Hepatocyte (in vitro differentiated cells): Measurements from ENCODE around the gene CCBE1. TPM values are rescaled to one million over a fixed set of nuclear protein-coding genes. Genes with fewer than 3 reads are reported as not detected.

Experiments
- DNase-seq: peaks from one replicate; pipeline ENCODE4 v3.0.0-alpha.2; 2016; ENCODE audit warnings: low spot score
- H2AFZ ChIP-seq: fragments of 200-600 bp; sonication (generic); 2 replicates; pipeline ENCODE4 v1.6.0; 2016; ENCODE audit warnings: antibody characterized with exemption, mild to moderate bottlenecking
- H3K27ac ChIP-seq: fragments of 200-600 bp; sonication (generic); 2 replicates; pipeline ENCODE4 v1.5.1; 2016; ENCODE audit warnings: mild to moderate bottlenecking
- H3K27me3 ChIP-seq: fragments of 200-600 bp; sonication (generic); 2 replicates; pipeline ENCODE4 v1.6.1; 2016
- H3K36me3 ChIP-seq: fragments of 200-600 bp; sonication (generic); replicated peaks from 2 replicates; pipeline ENCODE4 v1.5.1; 2016; ENCODE audit warnings: low read depth; ENCODE audit not compliant: insufficient read depth
- H3K4me1 ChIP-seq: fragments of 200-600 bp; sonication (generic); 2 replicates; pipeline ENCODE4 v1.5.1; 2016; ENCODE audit warnings: mild to moderate bottlenecking, moderate library complexity; ENCODE audit not compliant: insufficient read depth
- H3K4me2 ChIP-seq: fragments of 200-600 bp; sonication (generic); 2 replicates; pipeline ENCODE4 v1.6.0; 2016
- H3K4me3 ChIP-seq: fragments of 200-600 bp; sonication (generic); 2 replicates; pipeline ENCODE4 v1.5.1; 2016; ENCODE audit warnings: mild to moderate bottlenecking
- H3K79me2 ChIP-seq: fragments of 200-600 bp; sonication (generic); 2 replicates; pipeline ENCODE4 v1.6.0; 2017; ENCODE audit warnings: mild to moderate bottlenecking
- H3K9me2 ChIP-seq: fragments of 200-600 bp; sonication (generic); replicated peaks from 2 replicates; pipeline ENCODE4 v1.6.0; 2017; ENCODE audit warnings: mild to moderate bottlenecking; ENCODE audit not compliant: insufficient read depth
- H3K9me3 ChIP-seq: fragments of 200-600 bp; sonication (generic); 2 replicates; pipeline ENCODE4 v1.5.1; 2016; ENCODE audit warnings: low read depth, mild to moderate bottlenecking
- H4K20me1 ChIP-seq: fragments of 200-600 bp; sonication (generic); 2 replicates; pipeline ENCODE4 v1.6.0; 2016; ENCODE audit warnings: mild to moderate bottlenecking; ENCODE audit not compliant: insufficient read depth, poor library complexity, severe bottlenecking
- CTCF ChIP-seq: fragments of 200-600 bp; sonication (generic); IDR thresholded peaks from 2 replicates; pipeline ENCODE4 v1.5.1; 2016; ENCODE audit warnings: antibody characterized with exemption, mild to moderate bottlenecking; ENCODE audit not compliant: poor library complexity
- EZH2 ChIP-seq: fragments of 200-600 bp; sonication (generic); IDR thresholded peaks from 2 replicates; pipeline ENCODE4 v1.6.1; 2016; ENCODE audit warnings: antibody characterized with exemption, mild to moderate bottlenecking, borderline replicate concordance
- EZH2phosphoT487 ChIP-seq: fragments of 200-600 bp; sonication (generic); IDR thresholded peaks from one replicate; pipeline ENCODE4 v1.6.1; 2018; ENCODE audit warnings: antibody characterized with exemption, mild to moderate bottlenecking, low read depth, moderate library complexity; ENCODE audit not compliant: unreplicated experiment, severe bottlenecking
- WGBS: methylation state at CpG from one replicate; pipeline ENCODE4 v1.1.6; 2016; ENCODE audit warnings: low lambda C conversion rate; ENCODE audit errors: missing lambda C conversion rate; 5-methylcytosine and 5-hydroxymethylcytosine counted together
- polyA plus RNA-seq: library from polyadenylated mRNA; unstranded; fragments of >200 nt; fragmentation: Nextera tagmentation; extraction: Ambion mirVana; gene quantifications from 2 replicates; pipeline ENCODE4 v1.2.1, GENCODE V29; 2016
- total RNA-seq: library from RNA; depleted of rRNA; stranded (reverse); fragments of >200 nt; gene quantifications from 2 replicates; pipeline ENCODE4 v1.2.3, GENCODE V29; 2014

Gene CCBE1
- total RNA-seq, result 2.8 and 3.1 TPM in 2 replicates
- 9.2 and 16.4 TPM in 2 replicates for polyA plus RNA-seq

GRCh38 chr18:59697236-59697932 lies at the start of gene CCBE1:
CCBE1 (minus strand) TSS chr18:59697423.
- Histone ChIP-seq H4K20me1 (no peaks in the 10 kb centered on the region), H3K79me2 (no peaks in the 10 kb centered on the region)

GRCh38 chr18:59744271-59744721 lies 47.1 kb upstream of the CCBE1 start:
- Histone ChIP-seq H3K4me3 (no peak overlapping the region), H4K20me1 (no peaks in the 10 kb centered on the region), H3K4me1 (no peaks in the 10 kb centered on the region), H2AFZ (no peak overlapping the region), H3K27ac (no peak overlapping the region), H3K27me3 (no peaks in the 10 kb centered on the region), H3K9me3 (no peaks in the 10 kb centered on the region), H3K79me2 (no peaks in the 10 kb centered on the region), H3K4me2 (no peak overlapping the region), H3K36me3 (no peaks in the 10 kb centered on the region), H3K9me2 (no peaks in the 10 kb centered on the region)
- 81% methylated on average over 4 of the region's 4 CpGs for WGBS
- TF ChIP-seq EZH2, result no peak
- no peak for TF ChIP-seq CTCF
- no peak for TF ChIP-seq EZH2phosphoT487
- no peak for DNase-seq

More at GRCh38 chr18:59697236-59697932, at the start of gene CCBE1:
- H3K4me1 ChIP-seq, result peaks cover 22% of the 10 kb centered on the region
- H3K27ac ChIP-seq, result no peak within 1 kb of the TSS
- WGBS, result under 1% methylated on average over 43 of the region's 46 CpGs
- H2AFZ ChIP-seq, result peak within 1 kb of the TSS; percentile 57
- no peaks in the 10 kb centered on the region for H3K36me3 ChIP-seq
- peak; percentile 78 for DNase-seq
- peak within 1 kb of the TSS; percentile 37 for H3K4me3 ChIP-seq
- no peak for TF ChIP-seq EZH2
- peak; percentile 87 for TF ChIP-seq CTCF
- H3K9me2 ChIP-seq, result no peaks in the 10 kb centered on the region
- no peaks in the 10 kb centered on the region for H3K9me3 ChIP-seq
- peak within 1 kb of the TSS; percentile 97 for H3K4me2 ChIP-seq
- peaks cover 66% of the 10 kb centered on the region for H3K27me3 ChIP-seq

GRCh38 chr18:59743566-59743965 lies 46.3 kb upstream of the CCBE1 start:
- no peak for DNase-seq
- H3K36me3 ChIP-seq, result no peaks in the 10 kb centered on the region
- H3K9me2 ChIP-seq, result no peaks in the 10 kb centered on the region
- 74% methylated on average over 3 of the region's 3 CpGs for WGBS
- H2AFZ ChIP-seq, result no peak overlapping the region
- no peaks in the 10 kb centered on the region for H3K27me3 ChIP-seq
- no peak overlapping the region for H3K4me3 ChIP-seq
- H3K9me3 ChIP-seq, result no peaks in the 10 kb centered on the region
- H3K4me1 ChIP-seq, result no peaks in the 10 kb centered on the region
- no peaks in the 10 kb centered on the region for H4K20me1 ChIP-seq
- H3K27ac ChIP-seq, result no peak overlapping the region
- no peaks in the 10 kb centered on the region for H3K79me2 ChIP-seq
- no peak for TF ChIP-seq EZH2phosphoT487
- TF ChIP-seq EZH2, result no peak
- no peak overlapping the region for H3K4me2 ChIP-seq

GRCh38 chr18:59742325-59743111 lies 45.3 kb upstream of the CCBE1 start:
- no peak for DNase-seq
- no peaks in the 10 kb centered on the region for H4K20me1 ChIP-seq
- H3K4me3 ChIP-seq, result no peak overlapping the region
- no peak overlapping the region for H2AFZ ChIP-seq
- no peak overlapping the region for H3K27ac ChIP-seq
- H3K4me2 ChIP-seq, result no peak overlapping the region
- H3K4me1 ChIP-seq, result no peaks in the 10 kb centered on the region
- TF ChIP-seq EZH2 (no peak), CTCF (no peak), EZH2phosphoT487 (no peak)
- H3K9me3 ChIP-seq, result no peaks in the 10 kb centered on the region
- no peaks in the 10 kb centered on the region for H3K27me3 ChIP-seq
- H3K36me3 ChIP-seq, result no peaks in the 10 kb centered on the region
- H3K9me2 ChIP-seq, result no peaks in the 10 kb centered on the region
- no peaks in the 10 kb centered on the region for H3K79me2 ChIP-seq
- WGBS, result 86% methylated on average over 8 of the region's 8 CpGs
